ENCODE results near the gene PATJ.
"Not testable (repeated sequence)": the region's sequence is repeated elsewhere in the genome, so short reads cannot be mapped to it uniquely, and the experiment has no call there.

PATJ gene

DNA sequence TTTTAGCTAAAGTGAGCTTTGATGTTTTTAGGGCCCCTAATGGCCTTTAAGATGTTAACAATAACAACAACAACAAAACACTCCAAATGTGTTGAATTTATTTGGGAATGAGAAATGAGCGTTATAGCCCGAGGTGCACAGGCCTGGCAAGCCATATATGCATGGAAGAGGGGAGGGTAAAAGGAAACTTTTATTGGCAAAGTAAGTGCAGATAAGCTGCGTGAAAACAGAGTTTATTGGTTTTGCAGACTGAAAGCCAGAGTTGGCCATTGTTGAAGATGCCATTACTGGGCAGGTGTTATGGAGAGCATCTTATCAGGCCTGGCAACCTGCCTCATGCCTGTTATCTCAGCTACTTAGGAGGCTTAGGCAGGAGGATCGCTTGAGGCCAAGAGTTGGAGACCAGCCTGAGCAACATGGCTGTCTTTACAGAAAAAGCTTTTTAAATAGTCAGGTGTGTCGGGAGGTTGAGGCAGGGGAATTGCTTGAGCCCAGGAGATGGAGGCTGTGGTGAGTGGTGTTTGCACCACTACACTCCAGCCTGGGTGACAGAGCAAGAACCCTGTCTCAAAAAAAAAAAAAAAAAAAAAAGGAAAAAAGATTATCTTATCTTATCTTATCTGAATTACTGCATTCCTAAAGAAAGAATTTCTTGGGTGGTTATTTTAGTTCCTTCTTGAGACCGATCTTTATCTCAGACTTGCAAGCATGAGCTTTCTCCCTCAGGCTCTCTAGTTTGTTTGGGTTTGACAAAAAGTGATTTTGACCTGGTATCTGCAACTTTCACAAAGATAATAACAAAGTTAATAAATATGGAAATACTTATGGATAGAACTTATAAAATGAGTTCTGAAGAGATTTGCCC lies 1.7 kb downstream of the PATJ start:
- no peak for DNase-seq (ENCODE audit: low read depth in 2 of 2)

- DNase-seq (ENCODE audit: low read depth in 2 of 2), result no peak
Observed at GRCh38 chr1:61746813-61747212, 4.5 kb downstream of the PATJ start.

- DNase-seq (ENCODE audit: low read depth in 2 of 2), result no peak
Observed at GRCh38 chr1:61748566-61748965, 6.3 kb downstream of the PATJ start.

DNA sequence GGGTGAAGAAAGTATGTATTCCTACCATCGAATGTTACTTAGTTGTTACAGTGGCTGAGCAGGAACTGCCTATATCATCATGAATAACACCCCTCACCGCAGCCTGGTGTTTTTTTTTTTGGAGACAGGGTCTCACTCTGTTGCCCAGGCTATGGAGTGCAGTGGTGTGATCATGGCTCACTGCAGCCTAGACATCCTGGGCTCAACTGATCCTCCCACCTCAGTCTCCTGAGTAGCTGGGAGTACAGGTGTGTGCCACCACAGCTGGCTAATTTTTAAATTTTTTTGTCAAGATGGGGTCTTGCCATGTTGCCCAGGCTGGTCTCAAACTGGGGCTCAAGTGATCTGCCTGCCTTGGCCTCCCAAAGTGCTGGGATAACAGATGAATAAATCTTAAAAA lies 7.3 kb downstream of the PATJ start:
- no peak for DNase-seq (ENCODE audit: low read depth in 2 of 2)

DNA sequence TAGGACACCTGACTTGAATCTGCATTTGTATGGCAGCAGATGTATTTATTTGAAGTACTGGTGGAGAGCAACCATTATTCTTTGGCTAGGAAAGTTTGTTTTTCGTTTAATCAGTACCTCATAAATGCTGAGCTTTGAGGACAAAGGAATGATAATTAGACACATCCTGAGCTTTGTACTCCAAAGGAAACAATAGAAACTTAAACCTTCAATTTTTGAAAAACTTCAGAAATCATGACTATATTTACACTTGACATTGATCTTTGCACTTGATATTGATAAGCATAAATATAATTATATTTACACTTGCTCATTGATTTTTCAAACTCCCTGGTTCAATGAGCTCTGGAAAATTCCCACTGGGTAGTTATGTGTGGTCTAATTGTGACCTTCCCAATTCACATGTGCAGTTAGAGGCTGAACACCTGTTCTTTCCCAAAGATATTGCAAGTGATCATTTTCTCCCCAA lies 10.7 kb downstream of the PATJ start:
- no peak for DNase-seq (ENCODE audit: low read depth in 2 of 2)

GRCh38 chr1:61753998-61754508 lies 11.8 kb downstream of the PATJ start:
- no peak for DNase-seq (ENCODE audit: low read depth in 2 of 2)

GRCh38 chr1:61754545-61754944 lies 12.3 kb downstream of the PATJ start:
- DNase-seq (ENCODE audit: low read depth in 2 of 2), result no peak

DNA sequence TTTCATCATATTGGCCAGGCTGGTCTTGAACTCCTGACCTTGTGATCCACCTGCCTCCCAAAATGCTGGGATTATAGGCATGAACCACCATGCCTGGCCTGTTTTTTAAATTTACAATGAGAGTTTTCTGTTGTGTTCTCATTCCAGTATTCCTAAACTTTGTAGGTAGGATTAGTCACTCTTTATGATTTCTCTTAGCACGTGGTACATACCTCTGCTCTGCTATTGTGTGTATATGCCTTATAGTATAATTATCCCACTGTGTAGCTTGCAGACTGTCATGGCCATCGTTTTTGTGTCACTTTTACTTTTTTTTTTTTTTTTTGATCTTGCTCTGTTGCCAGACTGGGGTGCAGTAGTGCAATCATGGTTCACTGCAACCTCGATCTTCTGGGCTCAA lies 14.5 kb downstream of the PATJ start:
- no peak for DNase-seq (ENCODE audit: low read depth in 2 of 2)

- DNase-seq (ENCODE audit: low read depth in 2 of 2), result no peak
Observed at GRCh38 chr1:61757950-61758349, 15.7 kb downstream of the PATJ start.

GRCh38 chr1:61770131-61770530 lies 27.9 kb downstream of the PATJ start:
- DNase-seq (ENCODE audit: low read depth in 2 of 2), result no peak

DNA sequence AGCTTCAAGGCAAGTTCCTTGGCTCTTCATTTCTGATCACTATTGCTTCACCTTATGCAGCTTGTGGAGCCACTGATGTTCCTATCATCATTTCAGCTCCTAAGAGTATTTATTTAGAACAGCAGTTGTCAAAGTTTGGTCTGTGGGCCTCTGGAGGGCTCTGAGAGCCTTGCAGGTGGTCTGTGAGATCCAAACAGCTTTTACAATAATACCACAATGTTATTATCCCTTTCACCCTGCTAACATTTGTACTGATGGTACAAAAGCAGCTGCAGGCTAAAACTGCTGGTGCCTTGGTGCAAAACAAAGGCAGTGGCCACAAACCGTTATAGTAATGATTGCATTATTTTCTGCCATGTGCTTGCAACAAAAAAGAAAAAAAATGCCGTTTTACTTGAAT lies 33.8 kb downstream of the PATJ start:
- no peak for DNase-seq (ENCODE audit: low read depth in 2 of 2)

DNA sequence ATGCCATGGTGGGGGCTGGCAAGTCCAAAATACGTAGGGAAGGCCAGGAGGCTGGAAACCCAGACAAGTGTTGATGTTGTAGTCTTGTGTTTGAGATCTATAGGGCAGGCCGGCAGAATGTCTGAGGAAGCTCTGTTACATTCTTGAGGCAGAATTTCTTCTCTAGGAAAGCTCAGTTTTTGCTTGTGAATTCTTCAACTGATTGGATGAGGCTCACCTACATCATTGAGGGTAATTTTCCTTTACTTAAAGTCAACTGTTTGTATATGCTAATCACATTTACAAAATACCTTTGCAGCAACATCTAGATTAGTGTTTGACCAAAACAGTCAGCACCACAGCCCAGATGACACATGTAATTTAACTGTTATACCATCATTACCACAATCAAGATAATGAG lies 37.0 kb downstream of the PATJ start:
- no peak for DNase-seq (ENCODE audit: low read depth in 2 of 2)

DNA sequence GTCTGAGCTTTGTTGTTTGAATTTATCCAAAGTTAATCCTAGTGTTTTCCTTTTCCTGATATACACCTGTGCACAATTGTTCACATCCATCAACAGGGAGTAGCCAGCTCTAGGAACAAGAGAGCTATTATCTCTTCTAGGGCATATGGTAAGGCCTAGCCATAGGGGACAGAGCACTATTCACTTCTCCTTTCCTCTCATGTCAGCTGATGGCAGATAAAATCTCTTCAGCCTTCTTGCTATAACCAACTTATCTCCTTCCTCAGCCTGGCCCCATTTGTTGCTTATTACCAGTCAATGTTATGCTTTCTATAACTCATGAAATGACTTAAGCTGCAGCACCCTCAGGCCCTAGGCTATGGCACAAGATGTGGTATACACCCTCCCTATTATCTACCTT lies 38.9 kb downstream of the PATJ start:
- no peak for DNase-seq (ENCODE audit: low read depth in 2 of 2)

GRCh38 chr1:61782771-61783170 lies 40.5 kb downstream of the PATJ start:
- peak in 1 of 2 donors; percentile 21 for DNase-seq (ENCODE audit: low read depth in 2 of 2)

GRCh38 chr1:61784726-61785125 lies 42.4 kb downstream of the PATJ start:
- no peak for DNase-seq (ENCODE audit: low read depth in 2 of 2)

DNA sequence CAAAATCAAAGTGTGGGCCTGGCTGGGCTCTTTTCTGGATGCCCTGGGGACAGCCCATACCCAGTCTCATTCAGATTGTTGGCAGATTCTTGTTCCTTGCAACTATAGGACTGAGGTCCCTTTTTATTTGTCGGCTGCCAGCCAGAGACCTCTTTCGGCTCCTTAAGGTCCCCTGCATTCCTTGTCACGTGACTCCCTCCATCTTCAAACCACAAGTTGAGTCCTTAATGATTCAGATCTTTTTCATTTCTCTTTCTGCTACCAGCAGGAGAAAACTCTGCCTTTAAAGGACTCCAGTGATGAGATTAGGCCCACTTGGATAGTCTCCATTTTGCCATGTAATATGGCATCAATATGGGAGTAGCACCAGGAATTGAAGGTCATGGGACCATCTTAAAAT lies 48.6 kb downstream of the PATJ start:
- DNase-seq (ENCODE audit: low read depth in 2 of 2), result no peak

DNA sequence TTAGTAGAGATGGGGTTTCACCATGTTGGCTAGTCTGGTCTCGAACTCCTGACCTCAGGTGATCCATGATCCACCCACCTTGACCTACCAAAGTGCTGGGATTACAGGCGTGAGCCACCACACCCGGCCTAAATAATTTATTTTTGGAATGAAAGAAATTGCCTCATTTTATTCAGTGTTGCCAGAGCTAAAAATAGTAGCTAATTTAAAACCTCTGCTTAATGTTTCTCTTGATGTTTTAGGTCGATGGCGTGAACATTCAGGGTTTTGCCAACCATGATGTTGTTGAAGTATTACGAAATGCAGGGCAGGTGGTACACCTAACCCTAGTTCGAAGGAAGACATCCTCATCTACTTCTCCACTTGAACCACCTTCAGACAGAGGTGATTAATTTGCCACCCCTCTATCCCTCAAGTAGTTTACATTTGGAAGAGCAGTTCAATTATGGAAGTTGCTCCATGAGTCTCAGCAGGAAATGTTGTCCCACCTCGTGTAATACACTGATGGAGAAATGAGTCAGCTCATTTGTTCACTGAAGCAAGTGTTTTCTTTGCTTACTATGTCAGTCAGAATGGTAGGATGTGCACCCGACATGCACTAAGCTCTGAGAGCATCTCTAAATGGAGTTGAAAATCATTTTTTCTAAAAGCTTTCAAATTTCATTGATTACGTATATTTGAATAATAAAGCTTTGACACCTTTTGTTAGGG lies 54.9 kb downstream of the PATJ start:
- no peak for DNase-seq (ENCODE audit: low read depth in 2 of 2)

GRCh38 chr1:61801047-61801446 lies 58.8 kb downstream of the PATJ start:
- not testable (repeated sequence) for DNase-seq (ENCODE audit: low read depth in 2 of 2)

GRCh38 chr1:61807606-61808140 lies 65.4 kb downstream of the PATJ start:
- no peak for DNase-seq (ENCODE audit: low read depth in 2 of 2)

- DNase-seq (ENCODE audit: low read depth in 2 of 2), result no peak
Observed at GRCh38 chr1:61808321-61808720, 66.0 kb downstream of the PATJ start.

DNA sequence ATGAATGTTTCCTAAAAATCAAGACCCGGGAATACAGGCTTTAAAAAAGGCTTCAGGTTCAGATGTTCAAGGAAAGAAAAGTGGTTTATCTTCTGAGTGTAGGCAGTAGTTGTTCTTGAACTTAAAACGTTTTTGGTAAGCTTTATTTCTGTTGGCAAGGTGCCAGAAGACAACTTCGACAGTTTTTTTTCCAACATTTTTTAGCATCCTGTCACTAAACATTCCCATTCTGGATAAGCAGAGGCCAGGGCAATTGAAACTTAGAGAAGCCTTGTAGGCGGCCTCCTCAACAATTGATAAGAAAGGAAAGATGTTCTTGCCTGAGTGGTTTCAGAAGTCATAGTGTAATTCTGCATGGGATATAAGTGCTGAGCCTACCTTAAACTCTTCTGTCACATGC lies 66.7 kb downstream of the PATJ start:
- DNase-seq (ENCODE audit: low read depth in 2 of 2), result no peak

DNA sequence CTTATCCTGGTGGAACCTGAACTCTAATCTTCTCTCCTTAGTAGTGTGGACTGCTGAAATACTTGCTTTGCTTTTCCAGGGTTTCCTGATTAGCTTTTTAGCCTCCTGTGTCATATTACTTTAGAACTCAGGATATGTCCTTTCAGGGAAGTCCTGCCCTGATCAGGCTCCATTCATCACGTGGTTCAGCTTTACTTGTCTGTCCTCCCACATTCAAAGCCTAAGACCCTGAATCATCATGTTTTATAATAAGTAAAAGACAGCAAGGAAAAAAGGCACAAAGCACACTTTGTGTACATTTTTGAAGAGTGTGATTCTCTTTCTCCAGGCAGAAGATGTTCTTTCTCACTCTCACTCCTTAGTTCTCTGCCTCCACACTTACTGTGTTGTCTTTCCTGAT lies 70.6 kb downstream of the PATJ start:
- DNase-seq (ENCODE audit: low read depth in 2 of 2), result no peak

GRCh38 chr1:61816191-61816590 lies 73.9 kb downstream of the PATJ start:
- no peak for DNase-seq (ENCODE audit: low read depth in 2 of 2)
